Measurements from ENCODE around the gene ABHD8. TPM values are rescaled to one million over a fixed set of nuclear protein-coding genes. Genes with fewer than 3 reads are reported as not detected.

Gene ABHD8
- polyA plus RNA-seq, 1 experiment, result 6.1 TPM

DNA sequence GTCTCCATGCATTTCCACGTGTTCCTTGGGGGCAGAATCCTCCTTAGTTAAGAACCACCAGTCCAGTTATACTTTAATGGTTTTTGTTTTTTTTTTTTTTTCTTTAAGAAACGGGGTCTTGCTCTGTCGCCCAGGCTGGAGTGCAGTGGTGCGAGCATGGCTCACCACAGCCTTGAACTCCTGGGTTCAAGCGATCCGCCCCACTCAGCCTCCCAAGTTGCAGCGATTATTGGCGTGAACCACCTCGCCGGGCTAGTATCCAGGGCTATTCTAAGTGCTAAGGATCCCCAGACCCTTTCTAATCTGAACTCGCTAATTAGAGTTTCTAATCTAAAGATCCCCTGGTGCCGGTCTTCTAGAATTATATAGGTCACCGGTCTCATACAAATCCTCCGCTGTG lies 9.6 kb downstream of the ABHD8 start:
- Histone ChIP-seq H3K4me3 (ENCODE audit: low read depth, low read length) (no peak overlapping the region), H3K27me3 (ENCODE audit: control insufficient read depth, insufficient read depth, low read length) (no peaks in the 10 kb centered on the region), H3K27ac (ENCODE audit: low read depth, low read length) (no peak overlapping the region), H3K9me3 (ENCODE audit: control insufficient read depth, insufficient read depth, low read length) (peaks cover 6% of the 10 kb centered on the region)
- ChIA-PET CTCF (interaction anchor here (0.8 to 3.3 kb wide), 6 partner anchors 11 to 98 kb away, joined by 3 to 16 read pairs (median 3); partner anchors contain the start of genes ABHD8, ANKLE1, BABAM1 and MRPL34), POLR2A (interaction anchor here (0.7 to 1.6 kb wide), 3 partner anchors 11 to 78 kb away, joined by 3 to 11 read pairs (median 3); partner anchors contain the start of genes MRPL34 and USE1)
- no peak for DNase-seq (ENCODE audit: low read depth, low spot score)
- TF ChIP-seq, protein P1, sequence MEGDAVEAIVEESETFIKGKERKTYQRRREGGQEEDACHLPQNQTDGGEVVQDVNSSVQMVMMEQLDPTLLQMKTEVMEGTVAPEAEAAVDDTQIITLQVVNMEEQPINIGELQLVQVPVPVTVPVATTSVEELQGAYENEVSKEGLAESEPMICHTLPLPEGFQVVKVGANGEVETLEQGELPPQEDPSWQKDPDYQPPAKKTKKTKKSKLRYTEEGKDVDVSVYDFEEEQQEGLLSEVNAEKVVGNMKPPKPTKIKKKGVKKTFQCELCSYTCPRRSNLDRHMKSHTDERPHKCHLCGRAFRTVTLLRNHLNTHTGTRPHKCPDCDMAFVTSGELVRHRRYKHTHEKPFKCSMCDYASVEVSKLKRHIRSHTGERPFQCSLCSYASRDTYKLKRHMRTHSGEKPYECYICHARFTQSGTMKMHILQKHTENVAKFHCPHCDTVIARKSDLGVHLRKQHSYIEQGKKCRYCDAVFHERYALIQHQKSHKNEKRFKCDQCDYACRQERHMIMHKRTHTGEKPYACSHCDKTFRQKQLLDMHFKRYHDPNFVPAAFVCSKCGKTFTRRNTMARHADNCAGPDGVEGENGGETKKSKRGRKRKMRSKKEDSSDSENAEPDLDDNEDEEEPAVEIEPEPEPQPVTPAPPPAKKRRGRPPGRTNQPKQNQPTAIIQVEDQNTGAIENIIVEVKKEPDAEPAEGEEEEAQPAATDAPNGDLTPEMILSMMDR (IDR thresholded peaks at IDR 0.05; ENCODE audit: low read depth, low read length), result no peak

DNA sequence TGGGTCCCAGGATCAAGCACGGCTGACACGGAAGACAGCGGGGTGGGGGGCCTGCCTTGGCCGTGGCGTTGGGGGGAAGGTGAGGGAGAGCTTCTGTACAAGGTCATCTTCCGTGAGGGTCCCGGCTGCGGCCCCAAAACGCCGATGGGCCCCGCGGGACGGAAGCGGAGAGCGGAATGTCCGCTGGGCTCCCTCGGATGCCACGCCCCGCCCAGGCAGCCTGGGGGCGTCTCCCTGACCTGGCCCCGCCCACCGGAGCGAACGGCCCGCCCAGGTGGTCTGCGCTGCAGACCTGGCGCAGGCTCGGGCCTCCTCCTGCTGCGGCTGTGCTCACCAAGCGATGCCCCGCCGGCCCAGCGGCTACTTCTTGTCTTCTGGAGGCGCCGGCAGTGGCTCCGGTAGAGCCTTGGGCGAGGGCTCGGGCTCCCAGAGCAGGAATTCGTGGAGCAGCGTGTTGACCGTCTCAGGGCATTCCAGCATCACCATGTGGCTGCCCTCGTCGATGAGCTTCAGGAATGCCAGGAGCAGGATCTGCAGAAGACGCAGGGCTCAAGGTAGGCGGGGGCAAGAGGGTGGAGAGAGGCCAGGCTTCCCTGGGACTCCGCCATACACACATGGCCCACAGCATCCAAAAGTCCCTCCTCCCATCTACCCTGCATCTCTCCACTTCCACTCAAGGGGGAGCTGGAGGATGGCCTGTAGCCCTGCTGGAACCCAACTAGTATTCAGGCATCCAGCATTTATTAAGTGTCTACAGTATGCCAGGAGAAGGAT lies 10.7 kb downstream of the ABHD8 start:
- ChIA-PET CTCF (interaction anchor here (0.6 to 3.3 kb wide), 9 partner anchors 10 to 687 kb away, joined by 3 to 16 read pairs (median 3); partner anchors contain the start of genes ABHD8, ANKLE1, BABAM1 and MRPL34), POLR2A (interaction anchor here (0.7 to 1.6 kb wide), 6 partner anchors 12 to 179 kb away, joined by 3 to 11 read pairs (median 4); partner anchors contain the start of genes MRPL34 and USE1)
- peak; percentile 59 for DNase-seq (ENCODE audit: low read depth, low spot score)
- Histone ChIP-seq H3K27me3 (ENCODE audit: control insufficient read depth, insufficient read depth, low read length) (no peaks in the 10 kb centered on the region), H3K9me3 (ENCODE audit: control insufficient read depth, insufficient read depth, low read length) (peaks cover 6% of the 10 kb centered on the region), H3K4me3 (ENCODE audit: low read depth, low read length) (peak overlapping the region; percentile 63), H3K27ac (ENCODE audit: low read depth, low read length) (peak overlapping the region; percentile 81)
- TF ChIP-seq, protein P1 (IDR thresholded peaks at IDR 0.05; ENCODE audit: low read depth, low read length), result peak; percentile 75

DNA sequence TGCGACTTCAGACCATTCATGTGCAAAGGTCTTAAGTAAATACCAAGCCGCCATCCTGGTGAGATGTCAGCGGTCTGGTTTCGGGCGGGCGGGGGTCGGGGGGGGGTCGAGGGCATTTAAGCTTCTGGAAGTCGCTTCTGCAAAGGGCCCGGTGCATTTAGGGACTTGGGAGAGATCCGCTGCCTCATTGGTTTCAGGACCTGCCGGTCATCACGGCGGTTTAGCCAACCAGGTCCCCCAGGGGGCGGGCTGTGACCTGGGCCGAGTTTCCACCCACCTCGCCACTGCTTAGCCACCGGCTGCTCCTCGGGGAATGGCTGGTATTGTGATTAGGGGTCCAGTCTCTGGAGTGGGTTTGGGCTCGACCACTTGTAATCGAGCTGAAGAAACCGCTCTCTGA lies 13.7 kb downstream of the ABHD8 start:
- Histone ChIP-seq H3K9me3 (ENCODE audit: control insufficient read depth, insufficient read depth, low read length) (peaks cover 6% of the 10 kb centered on the region), H3K27me3 (ENCODE audit: control insufficient read depth, insufficient read depth, low read length) (no peaks in the 10 kb centered on the region), H3K4me3 (ENCODE audit: low read depth, low read length) (peak overlapping the region; percentile 33), H3K27ac (ENCODE audit: low read depth, low read length) (no peak overlapping the region)
- TF ChIP-seq, protein P1 (IDR thresholded peaks at IDR 0.05; ENCODE audit: low read depth, low read length), result no peak
- ChIA-PET CTCF (interaction anchor here (2.1 kb wide), 1 partner anchor 16 kb away, joined by 5 read pairs; no protein-coding TSS in a partner anchor), POLR2A (interaction anchor here (0.7 to 1.2 kb wide), 2 partner anchors 74 to 181 kb away, joined by 3 to 4 read pairs; partner anchors contain the start of gene USE1)
- DNase-seq (ENCODE audit: low read depth, low spot score), result peak; percentile 76

DNA sequence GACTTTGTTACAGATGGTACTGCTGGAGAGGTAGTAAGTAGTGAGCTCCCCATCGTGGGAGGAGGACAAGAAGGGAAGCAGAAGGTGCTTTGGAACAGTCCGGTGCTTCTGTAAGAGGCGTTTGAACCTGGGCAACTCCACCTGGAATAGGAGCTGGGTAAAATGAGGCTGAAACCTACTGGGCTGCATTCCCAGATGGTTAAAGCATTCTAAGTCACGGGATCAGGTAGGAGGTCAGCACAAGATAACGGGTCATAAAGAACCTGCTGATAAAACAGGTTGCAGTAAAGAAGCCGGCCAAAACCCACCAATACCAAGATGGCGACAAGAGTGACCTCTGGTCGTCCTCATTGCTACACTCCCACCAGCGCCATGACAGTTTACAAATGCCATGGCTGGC lies 16.5 kb downstream of the ABHD8 start:
- ChIA-PET CTCF (interaction anchor here (0.8 kb wide), 1 partner anchor 81 kb away, joined by 3 read pairs; no protein-coding TSS in a partner anchor), POLR2A (no interaction called here)
- Histone ChIP-seq H3K27ac (ENCODE audit: low read depth, low read length) (no peak overlapping the region), H3K27me3 (ENCODE audit: control insufficient read depth, insufficient read depth, low read length) (no peaks in the 10 kb centered on the region), H3K4me3 (ENCODE audit: low read depth, low read length) (no peak overlapping the region), H3K9me3 (ENCODE audit: control insufficient read depth, insufficient read depth, low read length) (no peaks in the 10 kb centered on the region)
- no peak for DNase-seq (ENCODE audit: low read depth, low spot score)
- TF ChIP-seq, protein P1 (IDR thresholded peaks at IDR 0.05; ENCODE audit: low read depth, low read length), result no peak

DNA sequence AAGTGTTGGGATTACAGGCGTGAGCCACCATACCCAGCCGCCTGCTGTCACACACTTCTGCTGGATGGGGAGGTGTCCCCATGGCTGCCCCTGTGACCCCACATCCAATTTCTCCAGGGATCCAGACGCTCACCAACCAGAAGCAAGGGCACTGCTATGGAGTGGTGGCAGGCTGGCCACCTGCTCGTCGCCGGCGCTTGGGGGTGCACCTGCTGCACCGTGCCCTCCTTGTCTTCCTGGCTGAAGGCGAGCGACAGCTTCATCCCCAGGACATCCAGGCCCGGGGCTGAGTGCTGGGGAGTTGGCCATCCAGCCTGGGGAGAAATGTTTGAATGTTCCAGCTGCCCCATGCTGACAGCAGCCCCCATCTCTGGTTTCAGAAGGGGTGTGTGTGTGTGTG lies 17.0 kb downstream of the ABHD8 start:
- POLR2A ChIA-PET, result no interaction called here
- no peak overlapping the region for H3K27ac ChIP-seq (ENCODE audit: low read depth, low read length)
- DNase-seq (ENCODE audit: low read depth, low spot score), result no peak
- no peak overlapping the region for H3K4me3 ChIP-seq (ENCODE audit: low read depth, low read length)
- no peaks in the 10 kb centered on the region for H3K9me3 ChIP-seq (ENCODE audit: control insufficient read depth, insufficient read depth, low read length)
- TF ChIP-seq, protein P1 (IDR thresholded peaks at IDR 0.05; ENCODE audit: low read depth, low read length), result no peak
- no peaks in the 10 kb centered on the region for H3K27me3 ChIP-seq (ENCODE audit: control insufficient read depth, insufficient read depth, low read length)
- CTCF ChIA-PET, result interaction anchor here (0.8 kb wide), 1 partner anchor 80 kb away, joined by 3 read pairs; no protein-coding TSS in a partner anchor
